ENCODE measurements around the gene PAM.

PAM gene

GRCh38 chr5:102813740-102814139 lies 58.6 kb downstream of the PAM start:
- DNase-seq (ENCODE audit: low read depth) = no peak

- DNase-seq (ENCODE audit: low read depth) = no peak
Observed at GRCh38 chr5:102815084-102815483, 60.0 kb downstream of the PAM start.

GRCh38 chr5:102815540-102816332 lies 60.6 kb downstream of the PAM start:
- DNase-seq (ENCODE audit: low read depth) = no peak

- DNase-seq (ENCODE audit: low read depth) = no peak
Observed at GRCh38 chr5:102818345-102818744, 63.2 kb downstream of the PAM start.

- no peak for DNase-seq (ENCODE audit: low read depth)
Observed at GRCh38 chr5:102818934-102819333, 63.8 kb downstream of the PAM start.

- no peak for DNase-seq (ENCODE audit: low read depth)
Observed at GRCh38 chr5:102819634-102820033, 64.5 kb downstream of the PAM start.

GRCh38 chr5:102823441-102823874 lies 68.4 kb downstream of the PAM start:
- DNase-seq (ENCODE audit: low read depth) = no peak

GRCh38 chr5:102826629-102827028 lies 71.5 kb downstream of the PAM start:
- no peak for DNase-seq (ENCODE audit: low read depth)

- DNase-seq (ENCODE audit: low read depth) = no peak
Observed at GRCh38 chr5:102830241-102830640, 75.1 kb downstream of the PAM start.

- DNase-seq (ENCODE audit: low read depth) = no peak
Observed at GRCh38 chr5:102832445-102832844, 77.3 kb downstream of the PAM start.

- DNase-seq (ENCODE audit: low read depth) = no peak
Observed at GRCh38 chr5:102833146-102833545, 78.0 kb downstream of the PAM start.

- DNase-seq (ENCODE audit: low read depth) = no peak
Observed at GRCh38 chr5:102834438-102834964, 79.4 kb downstream of the PAM start.

- DNase-seq (ENCODE audit: low read depth) = no peak
Observed at GRCh38 chr5:102835717-102836116, 80.6 kb downstream of the PAM start.

GRCh38 chr5:102841021-102841420 lies 85.9 kb downstream of the PAM start:
- no peak for DNase-seq (ENCODE audit: low read depth)

GRCh38 chr5:102843997-102844396 lies 88.9 kb downstream of the PAM start:
- DNase-seq (ENCODE audit: low read depth) = no peak

GRCh38 chr5:102845041-102845440 lies 89.9 kb downstream of the PAM start:
- no peak for DNase-seq (ENCODE audit: low read depth)

GRCh38 chr5:102850503-102850902 lies 95.4 kb downstream of the PAM start:
- DNase-seq (ENCODE audit: low read depth) = no peak

- no peak for DNase-seq (ENCODE audit: low read depth)
Observed at GRCh38 chr5:102853680-102854079, 98.6 kb downstream of the PAM start.

- no peak for DNase-seq (ENCODE audit: low read depth)
Observed at GRCh38 chr5:102855681-102856388, 100.7 kb downstream of the PAM start.

- DNase-seq (ENCODE audit: low read depth) = peak; percentile 67
Observed at GRCh38 chr5:102856389-102856777, 101.3 kb downstream of the PAM start.

GRCh38 chr5:102857076-102857818 lies 102.1 kb downstream of the PAM start:
- no peak for DNase-seq (ENCODE audit: low read depth)

GRCh38 chr5:102858221-102858620 lies 103.1 kb downstream of the PAM start:
- DNase-seq (ENCODE audit: low read depth) = no peak

GRCh38 chr5:102858808-102859207 lies 103.7 kb downstream of the PAM start:
- DNase-seq (ENCODE audit: low read depth) = peak; percentile 70
